Endothelial cell of umbilical vein (primary cell): ENCODE measurements around the gene HPSE2. TPM values are rescaled to one million over a fixed set of nuclear protein-coding genes. Genes with fewer than 3 reads are reported as not detected.

Experiments used
- BruUV-seq: library from RNA; stranded (reverse); fragments of 400-500 nt; replicated peaks from 2 replicates; lab custom pipeline; 2021; lab: Mats Ljungman, UMichigan
- CTCF ChIA-PET: fragments of 300-600, 350-600 bp; sonication (Branson Sonifier 250); formaldehyde crosslinking; loops from one replicate; lab custom pipeline; 2021; ENCODE audit warnings: antibody characterized with exemption, inconsistent platforms; lab: Charles Lee
- POLR2A ChIA-PET: fragments of 300-600, 350-600 bp; sonication (Branson Sonifier 250); formaldehyde crosslinking; loops from one replicate; lab custom pipeline; 2021; ENCODE audit warnings: antibody characterized with exemption, inconsistent platforms; lab: Charles Lee
- DNase-seq: peaks from one replicate; pipeline ENCODE4 v3.0.0-alpha.2; 2011; ENCODE audit warnings: low read depth, low spot score
- FAIRE-seq: peaks from 2 replicates; lab custom pipeline; 2011; peaks lifted over from hg19 to GRCh38; lab: Jason Lieb, UNC
- H2AFZ ChIP-seq: 2 replicates; pipeline ENCODE4 v1.6.0; 2012; ENCODE audit warnings: low read depth, low read length, control low read depth, inconsistent platforms
- H3K27ac ChIP-seq: 2 replicates; pipeline ENCODE4 v1.5.1; 2011; ENCODE audit warnings: low read depth, mild to moderate bottlenecking, control low read depth, low read length, moderate library complexity; ENCODE audit not compliant: insufficient read depth
- H3K27me3 ChIP-seq, 2 experiments: 2 replicates each; pipeline versions ENCODE4 v1.6.0 to v1.6.1; 2011; ENCODE audit warnings: low read length in 2 of 2, mixed read lengths in 1 of 2; ENCODE audit not compliant: control insufficient read depth in 2 of 2, insufficient read depth in 2 of 2
- H3K36me3 ChIP-seq, 2 experiments: 2 replicates in 1 of 2; 3 replicates in 1 of 2; pipeline ENCODE4 v1.5.1; 2011; ENCODE audit warnings: low read length in 2 of 2, mild to moderate bottlenecking in 1 of 2, moderate library complexity in 1 of 2; ENCODE audit not compliant: control insufficient read depth in 2 of 2, insufficient read depth in 2 of 2; ENCODE audit errors: extremely low read depth in 1 of 2
- H3K4me1 ChIP-seq: 3 replicates; pipeline ENCODE4 v1.5.1; 2011; ENCODE audit warnings: mild to moderate bottlenecking, low read length; ENCODE audit not compliant: control insufficient read depth, insufficient read depth; ENCODE audit errors: extremely low read depth
- H3K4me2 ChIP-seq: 2 replicates; pipeline ENCODE4 v1.6.1; 2011; ENCODE audit warnings: low read length, control low read depth, mixed read lengths; ENCODE audit not compliant: insufficient read depth
- H3K4me3 ChIP-seq, 3 experiments: fragments of 200-600 bp in 1 of 3; sonication (generic), shearing (Covaris generic) in 1 of 3; replicated peaks in 1 of 3; 2 replicates each; pipeline ENCODE4 v1.5.1; 2011 to 2016; ENCODE audit warnings: control low read depth in 3 of 3, low read length in 3 of 3, mild to moderate bottlenecking in 2 of 3, inconsistent platforms in 1 of 3, low read depth in 1 of 3, moderate library complexity in 1 of 3; ENCODE audit not compliant: insufficient read depth in 1 of 3
- H3K79me2 ChIP-seq: 2 replicates; pipeline ENCODE4 v1.6.0; 2012; ENCODE audit warnings: low read length, inconsistent platforms; ENCODE audit not compliant: control insufficient read depth, insufficient read depth
- H3K9ac ChIP-seq: replicated peaks from 2 replicates; pipeline ENCODE3; 2011; ENCODE audit warnings: low read length, control low read depth; ENCODE audit not compliant: insufficient read depth; ENCODE audit errors: extremely low read depth
- H3K9me1 ChIP-seq: replicated peaks from 3 replicates; pipeline ENCODE4 v1.6.0; 2011; ENCODE audit warnings: mild to moderate bottlenecking, low read length; ENCODE audit not compliant: control insufficient read depth, insufficient read depth; ENCODE audit errors: extremely low read depth
- H3K9me3 ChIP-seq: replicated peaks from 2 replicates; pipeline ENCODE4 v1.5.1; 2012; ENCODE audit warnings: low read length, inconsistent platforms; ENCODE audit not compliant: control insufficient read depth, insufficient read depth
- H4K20me1 ChIP-seq: replicated peaks from 2 replicates; pipeline ENCODE3; 2011; ENCODE audit warnings: mild to moderate bottlenecking, low read length; ENCODE audit not compliant: control insufficient read depth, insufficient read depth; ENCODE audit errors: extremely low read depth
- CTCF ChIP-seq, 2 donors: IDR thresholded peaks; 1 replicate in 1 of 2; 2 replicates in 1 of 2; pipeline ENCODE4 v1.5.1; 2011; ENCODE audit warnings: low read length in 2 of 2, mild to moderate bottlenecking in 2 of 2, moderate library complexity in 2 of 2, control low read depth in 1 of 2, inconsistent platforms in 1 of 2, low read depth in 1 of 2; ENCODE audit not compliant: insufficient read depth in 1 of 2; ENCODE audit errors: extremely low read depth in 1 of 2
- EZH2 ChIP-seq: IDR thresholded peaks from 2 replicates; pipeline ENCODE4 v1.6.1; 2012; ENCODE audit warnings: borderline replicate concordance, low read depth, mild to moderate bottlenecking, moderate library complexity, low read length, inconsistent platforms; ENCODE audit not compliant: severe bottlenecking
- FOS ChIP-seq: IDR thresholded peaks from 2 replicates; pipeline ENCODE4 v1.6.1; 2011; ENCODE audit warnings: mild to moderate bottlenecking, low read length, moderate library complexity, borderline replicate concordance; ENCODE audit not compliant: insufficient read depth
- GATA2 ChIP-seq: IDR thresholded peaks from 2 replicates; pipeline ENCODE4 v1.7.0; 2011; ENCODE audit warnings: low read depth, mild to moderate bottlenecking, moderate library complexity, mixed read lengths, low read length; ENCODE audit not compliant: insufficient read length, insufficient read depth
- JUN ChIP-seq: IDR thresholded peaks from 2 replicates; pipeline ENCODE4 v1.6.1; 2011; ENCODE audit warnings: borderline replicate concordance, low read depth; ENCODE audit not compliant: insufficient read length, insufficient read depth
- MYC ChIP-seq: IDR thresholded peaks from one replicate; pipeline ENCODE4 v1.6.1; 2011; ENCODE audit warnings: mild to moderate bottlenecking, low read depth, low read length
- POLR2A ChIP-seq: IDR thresholded peaks from 2 replicates; pipeline ENCODE4 v1.6.1; 2012; ENCODE audit warnings: low read depth, mild to moderate bottlenecking, control low read depth, low read length
- POLR2AphosphoS5 ChIP-seq: IDR thresholded peaks from 2 replicates; pipeline ENCODE4 v1.6.1; 2012; ENCODE audit warnings: low read depth, mild to moderate bottlenecking, control low read depth, low read length, moderate library complexity; ENCODE audit not compliant: insufficient read depth
- dilution Hi-C: fragments of 300-500 bp; cut with MboI; formaldehyde crosslinking; loops from one replicate; pipeline ENCODE4 v1.15.0; 2019; ENCODE audit warnings: low sequenced_read_pairs; ENCODE audit not compliant: extremely low pct_ligation_motif_present
- intact Hi-C: fragments of 100-400 bp; cut with micrococcal nuclease; formaldehyde crosslinking; loops from one replicate; pipeline ENCODE4 v1.10.0; 2022
- polyA plus RNA-seq, 4 experiments: library from polyadenylated mRNA; depleted of rRNA in 3 of 4; stranded (reverse) in 3 of 4; unstranded in 1 of 4; fragments of >200 nt; gene quantifications; 2 replicates each; pipeline versions ENCODE4 v1.2.1 to v1.2.3, GENCODE V29; 2011 to 2012; ENCODE audit warnings: missing spikeins in 1 of 4
- total RNA-seq: library from RNA; stranded (reverse); gene quantifications from 2 replicates; pipeline ENCODE4 v1.2.3, GENCODE V29; 2021
- TF ChIP-seq, protein P1 (sequence below): IDR thresholded peaks from 2 replicates; pipeline ENCODE4 v1.6.1; 2011; ENCODE audit not compliant: insufficient read depth, insufficient read length

HPSE2 gene
- total and polyA plus RNA-seq, 2 donors (not counting 3 experiments of a cell fraction or from before 2014, with no cell fraction given), result not detected

GRCh38 chr10:98619446-98619845 lies 616.2 kb downstream of the HPSE2 start:
- no TSS peak for BruUV-seq
- DNase-seq (no peak), FAIRE-seq (no peak)
- Histone ChIP-seq H3K79me2 (no peaks in the 10 kb centered on the region), H3K27me3 (no peaks in the 10 kb centered on the region), H2AFZ (no peak overlapping the region), H3K4me2 (no peak overlapping the region), H3K4me3 (no peak overlapping the region), H4K20me1 (no peaks in the 10 kb centered on the region), H3K9me1 (no peaks in the 10 kb centered on the region), H3K27ac (no peak overlapping the region), H3K9me3 (no peaks in the 10 kb centered on the region), H3K36me3 (no peaks in the 10 kb centered on the region), H3K4me1 (no peaks in the 10 kb centered on the region), H3K9ac (no peak overlapping the region)
- intact Hi-C loops (no loop called here), dilution Hi-C loops (no loop called here)
- ChIA-PET POLR2A (no interaction called here), CTCF (no interaction called here)
- TF ChIP-seq JUN (no peak), EZH2 (no peak), CTCF (IDR thresholded peaks at IDR 0.05; ENCODE audit: extremely low read depth in 1 of 2, insufficient read depth in 1 of 2, low read depth in 1 of 2, low read length in 2 of 2) (no peak), MYC (no peak), GATA2 (no peak), POLR2AphosphoS5 (no peak), POLR2A (no peak), FOS (no peak)
- TF ChIP-seq, protein P1, sequence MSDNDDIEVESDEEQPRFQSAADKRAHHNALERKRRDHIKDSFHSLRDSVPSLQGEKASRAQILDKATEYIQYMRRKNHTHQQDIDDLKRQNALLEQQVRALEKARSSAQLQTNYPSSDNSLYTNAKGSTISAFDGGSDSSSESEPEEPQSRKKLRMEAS, result no peak
